Measurements from ENCODE around the gene CDK14.
"Not testable (repeated sequence)": the region's sequence is repeated elsewhere in the genome, so short reads cannot be mapped to it uniquely, and the experiment has no call there.

The CDK14 gene

DNA sequence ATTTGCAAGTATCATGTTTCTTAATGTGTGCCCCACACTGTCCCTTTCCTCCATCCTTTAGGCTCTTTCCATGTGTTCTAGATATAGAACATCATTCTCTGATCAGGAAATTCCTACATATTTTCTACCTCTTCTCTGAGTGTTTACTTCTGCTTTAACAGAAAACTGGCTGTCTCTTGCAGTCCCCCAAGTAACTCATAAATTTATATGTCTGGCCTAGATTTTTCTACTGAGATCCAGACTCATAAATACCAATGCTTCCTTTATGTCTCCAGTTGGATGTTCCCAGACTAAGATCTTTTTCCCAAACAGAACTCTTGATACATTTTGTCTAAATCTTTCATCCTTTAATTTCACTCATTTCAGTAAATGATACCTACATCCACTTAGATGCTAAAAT is 181.8 kb downstream of the CDK14 start:
- in situ Hi-C loops (cut with MboI; ENCODE audit: low sequenced_read_pairs), result no loop called here

DNA sequence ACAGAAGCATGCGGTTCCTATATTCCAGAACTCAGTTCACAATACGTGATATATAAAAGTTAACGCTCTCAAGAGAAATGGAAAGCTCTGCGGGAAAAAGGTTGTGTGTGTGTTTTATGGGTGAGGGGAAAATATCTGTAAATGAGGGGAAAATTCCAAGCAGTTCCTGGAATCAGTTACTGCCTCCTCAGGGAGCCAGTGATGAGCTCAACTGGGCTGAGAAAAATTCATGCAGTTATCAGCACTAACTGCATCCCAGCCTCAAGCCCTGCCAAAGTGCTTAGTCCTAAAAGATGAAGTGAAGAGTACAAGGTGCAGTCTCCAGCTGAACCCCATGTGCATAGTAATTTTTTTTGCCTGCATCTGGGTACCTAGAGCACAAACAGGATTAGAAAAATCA is 191.9 kb downstream of the CDK14 start:
- in situ Hi-C loops (cut with MboI; ENCODE audit: low sequenced_read_pairs), result no loop called here

DNA sequence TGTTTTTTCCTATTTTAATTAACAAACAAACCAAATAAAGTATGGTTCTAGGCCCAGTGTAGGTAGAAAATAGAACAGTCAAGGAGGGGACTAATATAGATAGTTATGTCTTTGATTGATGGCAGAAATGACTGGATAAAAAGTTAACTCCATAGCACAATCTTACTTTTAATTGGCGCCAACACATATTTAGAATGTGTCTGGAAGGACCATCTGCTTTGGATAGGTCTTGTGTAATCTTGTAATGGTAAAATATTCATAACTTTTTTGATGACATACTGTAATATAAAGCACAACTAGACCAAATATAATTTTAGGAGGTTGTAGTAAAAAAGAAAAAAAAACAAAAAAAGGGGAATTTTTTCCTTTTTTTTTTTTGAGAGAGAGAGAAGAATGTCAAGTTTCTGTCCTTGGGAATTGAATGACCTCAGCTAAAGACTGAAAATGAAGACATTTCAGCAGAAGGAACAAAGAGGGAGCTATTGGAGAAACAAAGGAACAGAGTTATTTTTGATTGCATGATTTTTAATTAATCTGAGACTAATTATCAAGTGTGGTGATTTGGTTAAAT is 193.7 kb downstream of the CDK14 start:
- in situ Hi-C loops (cut with MboI; ENCODE audit: low sequenced_read_pairs), result no loop called here

DNA sequence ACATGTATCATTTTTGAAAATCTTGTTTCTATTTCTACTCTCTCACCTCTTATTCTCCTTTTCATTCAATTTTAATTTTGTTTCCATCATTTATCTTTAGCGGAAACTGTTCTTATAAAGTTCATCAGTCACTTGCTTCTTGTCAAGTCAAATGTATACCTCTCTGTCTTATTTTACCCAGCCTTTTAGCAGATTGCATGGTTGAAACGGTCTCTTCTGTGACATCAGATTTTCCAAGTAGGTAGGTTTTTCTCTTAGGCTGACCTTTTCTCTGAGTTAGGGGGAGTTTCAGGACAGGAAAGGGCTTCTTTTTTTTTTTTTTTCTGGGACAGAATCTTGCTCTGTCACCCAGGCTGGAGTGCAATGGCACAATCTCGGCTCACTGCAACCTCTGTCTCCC is 195.5 kb downstream of the CDK14 start:
- in situ Hi-C loops (cut with MboI; ENCODE audit: low sequenced_read_pairs), result no loop called here

DNA sequence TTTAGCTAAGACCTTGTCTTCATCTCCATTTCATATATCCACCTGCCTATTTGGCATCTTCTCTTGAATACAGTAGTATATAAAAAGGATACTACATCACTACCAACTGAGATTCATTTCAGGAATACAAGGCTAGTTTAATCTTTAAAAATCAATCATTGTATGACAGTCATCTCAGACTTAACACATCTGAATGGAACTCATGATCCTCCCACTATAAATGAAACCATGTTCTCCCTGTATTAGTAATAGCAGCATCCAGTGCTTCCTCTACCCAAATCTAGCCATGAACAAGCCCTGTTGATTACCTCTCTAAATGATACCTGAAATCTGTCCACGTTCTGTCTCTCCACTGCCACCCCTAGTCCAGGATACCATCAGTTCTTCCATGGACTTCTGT is 196.2 kb downstream of the CDK14 start:
- in situ Hi-C loops (cut with MboI; ENCODE audit: low sequenced_read_pairs), result no loop called here

DNA sequence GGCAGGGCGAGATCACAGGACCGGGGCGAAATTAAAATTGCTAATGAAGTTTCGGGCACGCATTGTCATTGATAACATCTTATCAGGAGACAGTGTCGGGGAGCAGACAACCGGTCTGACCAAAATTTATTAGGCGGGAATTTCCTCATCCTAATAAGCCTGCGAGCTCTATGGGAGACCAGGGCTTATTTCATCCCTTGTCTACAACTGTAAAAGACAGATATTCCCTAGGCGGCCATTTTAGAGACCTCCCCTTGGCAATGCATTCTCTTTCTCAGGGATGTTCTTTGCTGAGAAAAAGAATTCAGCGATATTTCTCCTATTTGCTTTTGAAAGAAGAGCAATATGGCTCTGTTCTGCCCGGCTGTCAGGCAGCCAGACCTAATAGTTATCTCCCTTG is 198.1 kb downstream of the CDK14 start:
- in situ Hi-C loops (cut with MboI; ENCODE audit: low sequenced_read_pairs), result not testable (repeated sequence)

DNA sequence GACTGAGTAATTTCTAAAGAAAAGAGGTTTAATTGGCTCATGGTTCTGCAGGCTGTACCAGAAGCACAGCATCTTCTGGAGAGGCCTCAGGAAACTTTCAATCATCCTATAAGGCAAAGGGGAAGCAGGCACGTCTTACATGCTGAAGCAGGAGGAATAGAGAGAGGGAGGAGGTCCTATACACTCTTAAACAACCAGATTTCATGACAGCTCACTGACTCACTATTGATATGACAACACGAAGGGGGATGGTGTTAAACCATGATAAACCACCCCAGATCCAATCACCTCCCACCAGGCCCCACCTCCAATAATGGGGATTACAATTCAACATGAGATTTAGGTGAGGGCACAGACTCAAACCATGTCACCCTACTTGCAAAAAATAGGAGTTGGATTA is 201.5 kb downstream of the CDK14 start:
- in situ Hi-C loops (cut with MboI; ENCODE audit: low sequenced_read_pairs), result no loop called here

DNA sequence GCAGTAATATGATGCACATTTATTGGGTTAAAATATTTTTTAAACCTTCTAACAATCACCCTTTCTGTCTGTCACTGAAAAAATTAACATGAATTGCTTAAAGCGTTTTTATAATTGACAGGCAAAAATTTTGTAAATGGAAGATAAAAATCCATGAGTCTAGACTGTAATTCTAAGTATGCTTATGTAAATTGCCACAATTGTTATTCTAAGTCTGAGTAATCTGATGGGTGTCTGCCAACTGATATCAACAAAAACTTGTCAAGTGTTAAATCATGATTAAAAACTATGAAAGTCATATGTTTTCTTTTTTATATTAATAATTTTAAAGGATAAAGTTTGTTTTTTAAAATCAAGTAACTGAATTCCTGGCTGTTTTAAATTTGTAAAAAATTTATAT is 208.2 kb downstream of the CDK14 start:
- in situ Hi-C loops (cut with MboI; ENCODE audit: low sequenced_read_pairs), result no loop called here

DNA sequence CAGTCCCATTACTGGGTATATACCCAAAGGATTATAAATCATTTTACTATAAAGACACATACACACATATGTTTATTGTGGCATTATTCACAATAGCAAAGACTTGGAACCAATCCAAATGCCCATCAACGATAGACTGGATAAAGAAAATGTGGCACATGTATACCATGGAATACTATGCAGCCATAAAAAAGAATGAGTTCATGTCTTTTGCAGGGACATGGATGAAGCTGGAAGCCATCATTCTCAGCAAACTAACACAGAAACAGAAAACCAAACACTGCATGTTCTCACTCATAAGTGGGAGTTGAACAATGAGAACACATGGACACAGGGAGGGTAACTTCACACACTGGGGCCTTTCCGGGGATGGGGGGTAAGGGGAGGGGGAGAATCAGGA is 219.4 kb downstream of the CDK14 start:
- in situ Hi-C loops (cut with MboI; ENCODE audit: low sequenced_read_pairs), result not testable (repeated sequence)

DNA sequence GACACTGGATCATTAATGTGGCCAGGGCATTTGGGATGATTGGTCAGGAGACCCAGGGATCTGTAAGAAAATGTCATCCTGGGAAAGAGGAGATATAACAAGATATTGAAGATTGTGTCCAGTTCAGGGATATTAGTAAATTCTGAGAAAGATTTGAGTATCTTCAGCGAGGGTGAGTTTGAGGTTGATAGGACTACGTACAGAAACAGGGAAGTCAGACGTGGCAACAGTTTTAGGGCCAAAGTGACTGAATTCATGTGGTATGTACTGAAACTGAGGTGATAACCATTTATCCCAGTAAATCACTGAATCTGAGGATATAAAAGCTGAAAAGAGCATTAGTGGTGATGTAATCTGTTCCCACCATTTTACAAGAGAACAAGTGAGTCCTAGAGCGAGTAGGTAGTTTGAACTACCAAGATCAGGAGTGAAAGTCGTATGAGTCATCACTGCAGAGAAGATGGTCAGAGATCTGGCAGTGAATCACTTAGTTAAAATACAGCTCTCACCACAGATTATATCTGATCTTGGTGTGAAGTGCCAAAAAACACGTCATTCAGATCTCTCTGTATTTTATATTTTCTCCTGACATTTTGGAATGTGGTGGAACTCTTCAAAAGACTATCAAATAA is 220.5 kb downstream of the CDK14 start:
- in situ Hi-C loops (cut with MboI; ENCODE audit: low sequenced_read_pairs), result no loop called here

DNA sequence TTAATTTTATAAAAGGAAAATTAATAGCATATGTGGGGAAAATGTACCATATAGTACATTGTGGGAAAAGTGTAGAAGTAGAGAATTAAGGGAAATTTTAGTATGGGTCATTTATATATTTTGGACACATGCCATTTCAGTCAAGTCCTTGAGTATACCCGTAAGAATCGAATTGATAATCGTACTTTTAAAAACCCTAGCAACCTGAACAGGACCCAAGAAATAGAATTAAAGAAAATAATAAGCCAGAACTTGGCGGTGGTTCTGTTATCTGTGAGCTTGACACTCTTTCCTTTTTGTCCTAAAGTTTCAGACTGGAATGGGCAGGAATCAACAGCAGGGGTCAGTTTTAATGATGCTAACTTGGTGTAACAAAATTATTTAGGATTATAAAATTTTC is 221.0 kb downstream of the CDK14 start:
- in situ Hi-C loops (cut with MboI; ENCODE audit: low sequenced_read_pairs), result no loop called here

DNA sequence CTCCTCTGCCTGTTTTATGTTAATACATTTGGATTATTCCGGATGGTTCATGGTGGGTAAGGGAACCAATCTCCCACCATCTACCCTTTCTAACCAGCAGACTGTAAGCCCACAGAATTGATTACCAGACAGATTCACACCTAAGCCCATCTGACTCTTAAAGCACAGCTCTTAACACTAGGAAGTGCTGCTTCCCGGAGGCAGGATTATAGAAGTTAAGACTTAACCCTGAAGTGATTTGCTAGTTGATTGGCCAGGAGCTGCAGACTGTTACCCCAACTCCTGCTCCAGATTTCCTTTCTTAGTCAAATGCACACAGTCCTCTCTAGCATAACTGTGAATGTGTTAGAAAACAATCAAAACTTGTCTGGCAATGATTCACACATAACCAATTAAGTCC is 221.7 kb downstream of the CDK14 start:
- in situ Hi-C loops (cut with MboI; ENCODE audit: low sequenced_read_pairs), result no loop called here

DNA sequence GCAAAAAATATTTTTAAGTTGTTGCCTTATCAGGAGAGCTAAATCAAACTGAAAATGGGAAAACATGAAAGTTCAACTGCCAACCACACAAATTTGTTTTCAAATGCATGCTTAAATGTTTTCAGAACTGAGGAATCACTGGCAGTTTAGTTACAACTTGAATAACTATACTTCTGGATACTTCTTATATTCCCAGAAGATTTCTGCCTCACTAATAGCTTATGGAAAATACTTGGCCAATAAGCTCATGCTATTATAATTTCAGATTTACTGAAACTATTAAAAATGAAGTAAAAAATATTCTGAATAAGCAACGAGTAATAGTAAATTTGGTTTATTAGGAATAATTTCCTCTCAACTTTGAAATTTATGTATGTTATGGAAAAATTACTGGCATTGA is 222.2 kb downstream of the CDK14 start:
- in situ Hi-C loops (cut with MboI; ENCODE audit: low sequenced_read_pairs), result no loop called here

DNA sequence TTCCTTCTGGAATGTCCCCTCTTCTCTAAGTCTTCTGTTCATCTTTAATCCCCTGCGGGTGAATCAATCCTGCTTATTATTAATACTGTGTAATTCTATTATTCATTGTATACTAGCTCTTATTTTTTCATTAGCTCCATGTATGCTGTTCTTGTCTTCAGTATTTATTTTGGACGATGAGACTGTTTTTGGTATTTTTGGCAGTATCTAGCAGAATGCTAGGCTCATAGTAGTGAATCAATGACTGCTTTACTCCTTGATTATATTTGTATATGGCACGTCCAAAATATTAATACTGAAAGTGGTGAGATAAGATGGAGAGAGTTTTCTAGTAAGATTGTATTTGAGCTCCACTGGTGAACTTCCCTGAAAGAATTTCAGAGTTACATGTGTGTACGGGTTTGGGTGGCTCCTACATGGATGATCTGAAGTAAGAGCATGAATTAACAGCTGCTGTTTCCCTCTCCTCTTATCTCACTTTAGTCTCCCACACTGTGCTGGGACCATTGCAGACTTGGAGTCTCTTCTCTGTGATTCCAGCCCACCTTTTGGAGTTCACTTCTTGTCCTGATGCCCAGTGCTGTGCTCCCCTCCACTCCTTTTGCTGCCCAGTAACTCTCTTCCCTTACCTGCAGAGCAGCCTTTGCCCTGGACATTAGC is 226.0 kb downstream of the CDK14 start:
- in situ Hi-C loops (cut with MboI; ENCODE audit: low sequenced_read_pairs), result no loop called here

DNA sequence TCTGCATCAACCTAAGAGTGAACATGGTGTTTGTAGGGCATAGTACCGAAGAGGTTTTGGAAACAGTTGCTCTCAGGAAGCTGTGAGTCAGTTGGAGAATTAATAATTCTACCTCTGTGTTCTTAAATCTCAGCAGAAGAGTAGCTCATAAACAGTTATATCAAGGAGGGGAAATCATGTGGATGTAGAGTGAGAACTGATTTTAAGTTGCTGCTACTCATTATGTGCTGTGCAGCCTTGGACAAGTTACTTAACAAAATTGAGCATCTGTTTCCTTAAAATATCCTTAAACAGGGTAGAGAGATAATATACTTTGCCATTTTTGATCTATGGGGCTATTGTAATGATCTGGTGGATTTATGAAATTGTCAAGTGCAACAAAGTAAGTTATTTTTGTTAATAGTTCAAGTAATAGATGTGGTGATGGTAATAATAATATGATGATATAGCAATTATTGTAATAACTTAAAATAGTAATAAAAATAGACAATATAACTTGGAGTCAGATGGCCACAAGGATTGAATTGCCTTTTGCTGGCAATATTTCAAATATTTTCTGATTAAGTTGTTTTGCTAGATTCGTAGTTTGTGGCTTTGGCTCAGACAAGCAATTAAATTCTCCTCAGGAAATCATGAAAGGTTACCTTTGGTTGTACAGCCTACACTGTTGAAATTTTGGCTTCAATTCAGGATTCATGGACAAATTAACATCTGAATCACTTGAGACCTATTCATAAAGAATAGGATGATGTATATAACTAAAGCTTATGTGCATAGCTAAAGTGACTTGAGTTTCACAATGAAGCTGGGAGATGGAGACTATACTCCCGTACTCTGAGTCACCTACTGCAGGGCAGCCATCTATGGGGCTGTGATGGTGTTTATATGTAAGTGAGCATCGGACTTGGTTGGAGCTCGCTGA is 228.5 kb downstream of the CDK14 start:
- in situ Hi-C loops (cut with MboI; ENCODE audit: low sequenced_read_pairs), result no loop called here

DNA sequence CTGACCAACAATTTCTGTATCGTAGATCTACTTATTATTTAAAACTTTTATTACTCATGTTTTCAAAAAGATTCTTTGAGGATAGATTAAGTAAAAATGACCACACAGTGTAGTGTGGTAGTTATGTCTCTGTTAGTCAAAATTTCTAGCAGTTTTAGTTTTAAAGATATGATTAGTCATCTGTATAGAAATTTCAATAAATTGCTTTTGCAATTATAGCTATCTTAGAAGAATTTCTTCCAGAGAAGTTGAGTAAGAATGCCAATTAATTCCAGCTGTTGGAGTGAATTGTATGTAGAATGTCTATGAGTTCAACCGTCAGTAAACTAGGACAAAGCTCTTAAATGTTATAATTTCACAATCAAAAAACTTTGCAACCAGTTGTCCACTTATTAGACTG is 229.7 kb downstream of the CDK14 start:
- in situ Hi-C loops (cut with MboI; ENCODE audit: low sequenced_read_pairs), result no loop called here

DNA sequence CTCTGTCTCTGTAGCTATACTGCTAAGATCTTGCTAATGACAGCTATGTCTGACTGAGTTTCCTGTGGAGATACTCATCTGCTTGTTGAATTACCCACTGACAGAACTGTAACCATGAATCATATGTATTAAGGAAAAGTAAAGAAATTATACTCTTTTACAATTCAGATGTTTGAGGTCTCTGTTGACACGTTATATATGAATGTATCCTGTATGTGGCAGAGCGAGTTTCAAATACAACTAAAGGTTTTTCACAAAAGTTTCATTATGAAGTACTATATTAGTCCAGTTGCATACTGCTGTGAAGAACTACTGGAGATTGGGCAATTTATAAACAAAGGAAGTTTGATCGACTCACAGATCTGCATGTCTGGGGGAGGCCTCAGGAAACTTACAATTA is 232.5 kb downstream of the CDK14 start:
- in situ Hi-C loops (cut with MboI; ENCODE audit: low sequenced_read_pairs), result no loop called here

DNA sequence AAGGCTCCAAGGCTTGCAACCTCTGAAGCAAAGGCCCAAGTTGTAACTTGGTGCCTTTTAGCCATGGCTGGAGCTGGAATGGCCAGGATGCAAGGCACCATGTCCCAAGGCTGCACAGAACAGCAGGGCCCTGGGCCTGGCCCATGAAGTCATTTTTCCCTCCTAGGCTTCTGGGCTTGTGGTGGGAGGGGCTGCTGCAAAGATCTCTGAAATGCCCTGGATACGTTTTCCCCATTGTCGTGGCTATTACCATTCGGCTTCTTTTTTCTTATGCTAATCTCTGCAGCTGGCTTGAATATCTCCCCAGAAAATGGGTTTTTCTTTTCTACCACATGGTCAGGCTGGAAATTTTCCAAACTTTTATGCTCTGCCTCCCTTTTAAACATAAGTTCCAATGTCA is 234.2 kb downstream of the CDK14 start:
- in situ Hi-C loops (cut with MboI; ENCODE audit: low sequenced_read_pairs), result no loop called here

DNA sequence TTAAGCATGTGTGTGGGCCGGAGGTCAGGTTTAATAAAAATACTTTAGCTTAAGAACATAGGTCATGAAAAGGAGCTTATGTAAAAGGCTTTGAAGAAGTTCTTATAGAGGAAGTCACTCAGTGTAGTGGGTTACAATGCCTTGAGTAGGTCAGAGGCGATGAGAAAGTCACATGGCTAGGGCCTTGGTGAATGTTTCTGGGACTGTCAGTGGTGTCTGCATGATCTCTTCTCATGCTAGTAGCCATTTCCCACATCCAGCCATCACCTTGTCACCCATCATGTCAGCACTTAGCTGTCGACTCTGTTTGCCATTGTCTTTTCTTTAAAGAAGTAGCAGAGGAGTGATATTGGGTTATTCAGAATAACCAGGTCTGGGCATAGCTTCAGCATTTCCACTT is 236.6 kb downstream of the CDK14 start:
- in situ Hi-C loops (cut with MboI; ENCODE audit: low sequenced_read_pairs), result no loop called here

DNA sequence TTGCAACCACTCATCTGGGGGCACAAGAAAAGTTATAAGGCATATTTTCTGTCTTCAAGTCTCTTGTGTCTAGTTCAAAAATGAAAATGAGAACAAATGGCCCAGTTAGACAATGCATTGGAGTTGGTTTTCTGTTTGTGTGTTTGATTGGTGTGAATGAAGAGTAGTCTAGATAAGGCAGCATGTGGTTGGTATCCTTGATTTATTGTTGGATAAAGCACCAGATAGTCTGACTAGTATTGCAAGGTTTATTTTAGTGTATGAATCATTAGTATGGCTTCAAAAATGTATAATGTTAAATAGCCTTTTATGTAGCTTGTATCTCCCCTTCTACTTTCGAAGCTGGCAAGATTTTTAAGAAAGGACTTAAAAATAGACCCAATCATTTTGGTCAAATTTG is 237.3 kb downstream of the CDK14 start:
- in situ Hi-C loops (cut with MboI; ENCODE audit: low sequenced_read_pairs), result no loop called here

DNA sequence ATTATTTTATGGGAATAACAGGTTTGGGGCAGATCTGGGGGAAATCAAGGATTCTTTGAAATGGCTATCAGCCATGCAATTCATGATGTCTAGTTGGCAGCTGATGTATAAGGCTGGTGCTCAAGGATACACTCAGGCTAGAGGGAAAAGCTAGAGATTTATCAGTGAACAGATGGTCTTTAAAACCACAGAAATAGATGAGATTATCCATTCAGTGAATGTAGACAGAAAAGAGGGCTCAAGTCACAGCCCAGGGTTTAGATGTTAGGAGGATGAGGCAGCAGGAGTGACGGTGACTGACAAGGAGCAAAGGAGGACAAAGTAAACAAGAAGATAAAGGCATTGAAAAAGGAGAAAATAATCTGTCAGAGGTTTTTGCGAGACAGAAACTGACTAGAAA is 238.7 kb downstream of the CDK14 start:
- in situ Hi-C loops (cut with MboI; ENCODE audit: low sequenced_read_pairs), result no loop called here

DNA sequence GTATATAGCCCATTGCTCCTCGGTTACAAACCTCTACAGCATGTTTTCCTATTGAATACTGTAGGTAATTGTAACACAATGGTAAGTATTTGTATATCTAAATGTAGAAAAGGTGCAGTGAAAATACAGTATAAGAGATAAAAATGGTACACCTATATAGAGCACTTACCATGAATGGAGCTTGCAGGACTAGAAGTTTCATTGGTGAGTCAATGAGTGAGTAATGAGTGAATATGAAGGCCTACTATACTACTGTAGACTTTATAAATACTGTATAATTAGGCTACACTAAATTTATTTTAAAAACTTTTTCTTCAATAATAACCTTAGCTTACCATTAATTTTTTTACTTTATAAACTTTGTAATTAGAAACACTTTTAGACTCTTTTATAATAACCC is 239.7 kb downstream of the CDK14 start:
- in situ Hi-C loops (cut with MboI; ENCODE audit: low sequenced_read_pairs), result no loop called here

All from hTERT RPE-1 (cell line).